SJSA1 (cell line): Measurements from ENCODE around the gene HMGN2. TPM values are rescaled to one million over a fixed set of nuclear protein-coding genes. Genes with fewer than 3 reads are reported as not detected.

ENCODE experiments used
- DNase-seq, 2 experiments: peaks; one replicate each; pipeline ENCODE4 v3.0.0-alpha.2; 2015 to 2020; ENCODE audit warnings: low spot score in 2 of 2, low read depth in 1 of 2
- H3K27ac ChIP-seq: fragments of 250-450 bp; sonication (Bioruptor Pico); 2 replicates; pipeline ENCODE4 v1.5.1; 2020; ENCODE audit warnings: mild to moderate bottlenecking, moderate library complexity
- H3K27me3 ChIP-seq: fragments of 250-450 bp; sonication (Bioruptor Pico); replicated peaks from 2 replicates; pipeline ENCODE4 v1.5.1; 2020; ENCODE audit warnings: mild to moderate bottlenecking, moderate library complexity
- H3K36me3 ChIP-seq: fragments of 250-450 bp; sonication (Bioruptor Pico); 2 replicates; pipeline ENCODE4 v1.5.1; 2020; ENCODE audit warnings: mild to moderate bottlenecking
- H3K4me1 ChIP-seq: fragments of 250-450 bp; sonication (Bioruptor Pico); replicated peaks from 2 replicates; pipeline ENCODE4 v1.6.1; 2021; ENCODE audit warnings: mild to moderate bottlenecking
- H3K4me3 ChIP-seq: fragments of 250-450 bp; sonication (Bioruptor Pico); 2 replicates; pipeline ENCODE4 v1.5.1; 2020; ENCODE audit warnings: mild to moderate bottlenecking
- H3K9me3 ChIP-seq: fragments of 250-450 bp; sonication (Bioruptor Pico); replicated peaks from 2 replicates; pipeline ENCODE4 v1.5.1; 2020; ENCODE audit warnings: mild to moderate bottlenecking
- total RNA-seq: library from RNA; depleted of rRNA; stranded (reverse); fragments of >200 nt; shearing (Covaris generic); gene quantifications from 2 replicates; pipeline ENCODE4 v1.2.3, GENCODE V29; 2014

HMGN2 gene
- total RNA-seq, 1 experiment from 2014 or later, result 897 TPM

GRCh38 chr1:26469558-26469957, 2.7 kb upstream of the HMGN2 start:
- no peak for DNase-seq
- H3K27me3 ChIP-seq, result no peaks in the 10 kb centered on the region
- no peaks in the 10 kb centered on the region for H3K9me3 ChIP-seq
- no peak overlapping the region for H3K27ac ChIP-seq
- H3K4me3 ChIP-seq, result no peak overlapping the region
- peaks cover 71% of the 10 kb centered on the region for H3K36me3 ChIP-seq
- H3K4me1 ChIP-seq, result peaks cover 28% of the 10 kb centered on the region

GRCh38 chr1:26470878-26471497, 1.3 kb upstream of the HMGN2 start:
- DNase-seq, result no peak
- H3K27me3 ChIP-seq, result no peaks in the 10 kb centered on the region
- peaks cover 31% of the 10 kb centered on the region for H3K4me1 ChIP-seq
- no peak overlapping the region for H3K27ac ChIP-seq
- H3K36me3 ChIP-seq, result peaks cover 65% of the 10 kb centered on the region
- H3K9me3 ChIP-seq, result no peaks in the 10 kb centered on the region
- H3K4me3 ChIP-seq, result peak overlapping the region; percentile 98

GRCh38 chr1:26471498-26472319, 531 bp upstream of the HMGN2 start:
- Histone ChIP-seq H3K9me3 (no peaks in the 10 kb centered on the region), H3K27ac (no peak overlapping the region), H3K4me1 (peaks cover 31% of the 10 kb centered on the region), H3K4me3 (peak overlapping the region; percentile 98), H3K27me3 (no peaks in the 10 kb centered on the region), H3K36me3 (peaks cover 65% of the 10 kb centered on the region)
- DNase-seq, result peak; percentile 79 to 83

- H3K36me3 ChIP-seq, result peaks cover 63% of the 10 kb centered on the region
- no peaks in the 10 kb centered on the region for H3K9me3 ChIP-seq
- H3K4me3 ChIP-seq, result peak overlapping the region; percentile 98
- H3K27me3 ChIP-seq, result no peaks in the 10 kb centered on the region
- H3K4me1 ChIP-seq, result peaks cover 31% of the 10 kb centered on the region
- peak; percentile 94 to 96 for DNase-seq
- peak overlapping the region; percentile 100 for H3K27ac ChIP-seq
These were observed 933 bp downstream of the HMGN2 start for GRCh38 chr1:26472901-26473845.

- H3K36me3 ChIP-seq, result peaks cover 65% of the 10 kb centered on the region
- DNase-seq, result no peak
- H3K27ac ChIP-seq, result no peak overlapping the region
- H3K4me1 ChIP-seq, result peaks cover 31% of the 10 kb centered on the region
- H3K9me3 ChIP-seq, result no peaks in the 10 kb centered on the region
- no peak overlapping the region for H3K4me3 ChIP-seq
- H3K27me3 ChIP-seq, result no peaks in the 10 kb centered on the region
These were observed 2.6 kb downstream of the HMGN2 start for GRCh38 chr1:26474818-26475217.

GRCh38 chr1:26475989-26476388, 3.7 kb downstream of the HMGN2 start:
- Histone ChIP-seq H3K4me3 (no peak overlapping the region), H3K27me3 (no peaks in the 10 kb centered on the region), H3K27ac (no peak overlapping the region), H3K4me1 (peaks cover 25% of the 10 kb centered on the region), H3K36me3 (peaks cover 65% of the 10 kb centered on the region), H3K9me3 (no peaks in the 10 kb centered on the region)
- no peak for DNase-seq

- peaks cover 17% of the 10 kb centered on the region for H3K4me1 ChIP-seq
- no peak for DNase-seq
- H3K27ac ChIP-seq, result no peak overlapping the region
- no peak overlapping the region for H3K4me3 ChIP-seq
- no peaks in the 10 kb centered on the region for H3K27me3 ChIP-seq
- H3K36me3 ChIP-seq, result peaks cover 70% of the 10 kb centered on the region
- no peaks in the 10 kb centered on the region for H3K9me3 ChIP-seq
These were observed 4.7 kb downstream of the HMGN2 start for GRCh38 chr1:26476958-26477357.

- DNase-seq, result peak in 1 of 2 experiments; percentile 35
- H3K4me1 ChIP-seq, result peaks cover 24% of the 10 kb centered on the region
- H3K27ac ChIP-seq, result no peak overlapping the region
- no peaks in the 10 kb centered on the region for H3K9me3 ChIP-seq
- peaks cover 66% of the 10 kb centered on the region for H3K36me3 ChIP-seq
- no peaks in the 10 kb centered on the region for H3K27me3 ChIP-seq
- H3K4me3 ChIP-seq, result no peak overlapping the region
These were observed 5.4 kb downstream of the HMGN2 start for GRCh38 chr1:26477446-26478152.

GRCh38 chr1:26478159-26478558, 5.9 kb downstream of the HMGN2 start:
- Histone ChIP-seq H3K4me3 (no peak overlapping the region), H3K4me1 (peaks cover 29% of the 10 kb centered on the region), H3K36me3 (peaks cover 63% of the 10 kb centered on the region), H3K27ac (no peak overlapping the region), H3K9me3 (no peaks in the 10 kb centered on the region), H3K27me3 (no peaks in the 10 kb centered on the region)
- no peak for DNase-seq

- H3K27ac ChIP-seq, result no peak overlapping the region
- H3K9me3 ChIP-seq, result peaks cover 2% of the 10 kb centered on the region; the same call in 1 of the 2 replicates
- DNase-seq, result no peak
- peaks cover 55% of the 10 kb centered on the region for H3K36me3 ChIP-seq
- no peaks in the 10 kb centered on the region for H3K27me3 ChIP-seq
- no peak overlapping the region for H3K4me3 ChIP-seq
- H3K4me1 ChIP-seq, result peaks cover 32% of the 10 kb centered on the region
These were observed 6.7 kb downstream of the HMGN2 start for GRCh38 chr1:26478988-26479387.

GRCh38 chr1:26482921-26483320, 10.7 kb downstream of the HMGN2 start:
- H3K4me1 ChIP-seq, result peaks cover 24% of the 10 kb centered on the region
- DNase-seq, result peak in 1 of 2 experiments; percentile 34
- H3K9me3 ChIP-seq, result peaks cover 2% of the 10 kb centered on the region; the same call in 1 of the 2 replicates
- no peaks in the 10 kb centered on the region for H3K27me3 ChIP-seq
- H3K36me3 ChIP-seq, result peaks cover 21% of the 10 kb centered on the region
- H3K4me3 ChIP-seq, result no peak overlapping the region
- H3K27ac ChIP-seq, result no peak overlapping the region

GRCh38 chr1:26483980-26484379, 11.7 kb downstream of the HMGN2 start:
- H3K4me1 ChIP-seq, result peaks cover 24% of the 10 kb centered on the region
- peaks cover 2% of the 10 kb centered on the region; the same call in 1 of the 2 replicates for H3K9me3 ChIP-seq
- H3K27ac ChIP-seq, result no peak overlapping the region
- no peak overlapping the region for H3K4me3 ChIP-seq
- no peaks in the 10 kb centered on the region for H3K27me3 ChIP-seq
- peaks cover 15% of the 10 kb centered on the region for H3K36me3 ChIP-seq
- DNase-seq, result no peak

- Histone ChIP-seq H3K36me3 (no peaks in the 10 kb centered on the region), H3K4me1 (no peaks in the 10 kb centered on the region), H3K27ac (no peak overlapping the region), H3K9me3 (no peaks in the 10 kb centered on the region), H3K27me3 (0 out of 2 replicates have a peak, but pooled peaks cover 5% of the 10 kb centered on the region), H3K4me3 (no peak overlapping the region)
- DNase-seq, result no peak
These were observed 17.9 kb downstream of the HMGN2 start for GRCh38 chr1:26490155-26490554.
